ENCODE data around the gene ZNF879.

The ZNF879 gene

GRCh38 chr5:179079165-179079987 is 55.8 kb downstream of the ZNF879 start:
- TF ChIP-seq CTCF (IDR thresholded peaks at IDR 0.05; ENCODE audit: insufficient read depth, low read length) (no peak), POLR2AphosphoS5 (IDR thresholded peaks at IDR 0.05; ENCODE audit: low read depth) (no peak), SPI1 (IDR thresholded peaks at IDR 0.05; ENCODE audit: borderline replicate concordance, low read depth) (no peak), REST (IDR thresholded peaks at IDR 0.05; ENCODE audit: insufficient replicate concordance, low read depth) (no peak), GABPA (IDR thresholded peaks at IDR 0.05; ENCODE audit: low read depth) (no peak)
- no peak overlapping the region for H3K27ac ChIP-seq (replicated peaks)
- no peaks in the 10 kb centered on the region for H3K27me3 ChIP-seq (ENCODE audit: insufficient read depth, poor library complexity, severe bottlenecking)
- DNase-seq (ENCODE audit: low read depth in 1 of 2, low spot score in 1 of 2), result no peak
- H3K4me3 ChIP-seq (replicated peaks; ENCODE audit: insufficient read depth, low read length), result no peak overlapping the region

GRCh38 chr5:179080724-179081123 is 57.1 kb downstream of the ZNF879 start:
- no peaks in the 10 kb centered on the region for H3K27me3 ChIP-seq (ENCODE audit: insufficient read depth, poor library complexity, severe bottlenecking)
- TF ChIP-seq POLR2AphosphoS5 (IDR thresholded peaks at IDR 0.05; ENCODE audit: low read depth) (no peak), CTCF (IDR thresholded peaks at IDR 0.05; ENCODE audit: insufficient read depth, low read length) (no peak), GABPA (IDR thresholded peaks at IDR 0.05; ENCODE audit: low read depth) (no peak), REST (IDR thresholded peaks at IDR 0.05; ENCODE audit: insufficient replicate concordance, low read depth) (no peak), SPI1 (IDR thresholded peaks at IDR 0.05; ENCODE audit: borderline replicate concordance, low read depth) (no peak)
- no peak overlapping the region for H3K27ac ChIP-seq (replicated peaks)
- H3K4me3 ChIP-seq (replicated peaks; ENCODE audit: insufficient read depth, low read length), result no peak overlapping the region
- no peak for DNase-seq (ENCODE audit: low read depth in 1 of 2, low spot score in 1 of 2)
